Glomerular endothelial cell (primary cell): ENCODE results near the gene NEURL4. TPM values are rescaled to one million over a fixed set of nuclear protein-coding genes. Genes with fewer than 3 reads are reported as not detected.
A peak's percentile ranks its signal among the peaks of the same experiment; 100 is the strongest.
"Not testable (repeated sequence)": the region's sequence is repeated elsewhere in the genome, so short reads cannot be mapped to it uniquely, and the experiment has no call there.

Source experiments
- DNase-seq: peaks from one replicate; pipeline ENCODE4 v3.0.0-alpha.2; 2011; ENCODE audit warnings: low read depth, low spot score; ENCODE audit errors: extremely low read depth
- total RNA-seq: library from RNA; depleted of rRNA; stranded (reverse); fragments of >200 nt; gene quantifications from 2 replicates; pipeline ENCODE4 v1.2.3, GENCODE V29; 2015

The NEURL4 gene
- total RNA-seq, 1 donor from 2014 or later: 15.5 TPM

- DNase-seq: no peak
These were observed 18.7 kb upstream of the NEURL4 start for GRCh38 chr17:7347630-7348477.

- no peak for DNase-seq
These were observed 17.9 kb upstream of the NEURL4 start for GRCh38 chr17:7346761-7347614.

GRCh38 chr17:7343250-7343649 is 14.1 kb upstream of the NEURL4 start:
- DNase-seq: no peak

GRCh38 chr17:7341842-7342241 is 12.7 kb upstream of the NEURL4 start:
- no peak for DNase-seq

GRCh38 chr17:7340179-7340578 is 11.0 kb upstream of the NEURL4 start:
- no peak for DNase-seq

- DNase-seq: not testable (repeated sequence)
These were observed 8.5 kb upstream of the NEURL4 start for GRCh38 chr17:7337600-7337999.

- DNase-seq: no peak
These were observed 7.4 kb upstream of the NEURL4 start, which contains the start of gene ACAP1 for GRCh38 chr17:7336240-7337175. Gene ACAP1, plus strand, starts transcription at chr17:7336529. Its CDS starts 206 bp downstream, at chr17:7336735.

GRCh38 chr17:7335765-7336164 is 6.6 kb upstream of the NEURL4 start:
- DNase-seq: not testable (repeated sequence)

GRCh38 chr17:7334938-7335538 is 5.9 kb upstream of the NEURL4 start:
- DNase-seq: no peak

- not testable (repeated sequence) for DNase-seq
These were observed 3.5 kb upstream of the NEURL4 start for GRCh38 chr17:7332600-7333069.

- no peak for DNase-seq
These were observed 3.0 kb upstream of the NEURL4 start for GRCh38 chr17:7332111-7332510.

GRCh38 chr17:7330638-7331015 is 1.5 kb upstream of the NEURL4 start:
- DNase-seq: no peak

- peak; percentile 60 for DNase-seq
These were observed 982 bp upstream of the NEURL4 start for GRCh38 chr17:7329997-7330637.

GRCh38 chr17:7329374-7329996 is 350 bp upstream of the NEURL4 start:
- peak; percentile 92 for DNase-seq

GRCh38 chr17:7328009-7328408 is 1.1 kb downstream of the NEURL4 start:
- no peak for DNase-seq

GRCh38 chr17:7327501-7327900 is 1.6 kb downstream of the NEURL4 start:
- DNase-seq: no peak

- DNase-seq: no peak
These were observed 2.1 kb downstream of the NEURL4 start for GRCh38 chr17:7327056-7327455.

GRCh38 chr17:7326186-7326585 is 2.9 kb downstream of the NEURL4 start:
- DNase-seq: no peak

GRCh38 chr17:7325031-7325528 is 4.1 kb downstream of the NEURL4 start:
- no peak for DNase-seq
